Urothelium cell line (cell line): ENCODE data around the gene CYSTM1.

ENCODE experiments used
- DNase-seq: peaks from one replicate; pipeline ENCODE4 v3.0.0; 2011; ENCODE audit warnings: low spot score, mixed read lengths
- FAIRE-seq: peaks from 2 replicates; lab custom pipeline; 2011; peaks lifted over from hg19 to GRCh38; lab: Jason Lieb, UNC

Gene CYSTM1

GRCh38 chr5:140205216-140205615, 30.2 kb downstream of the CYSTM1 start:
- no peak for DNase-seq
- no peak for FAIRE-seq

GRCh38 chr5:140205952-140206351, 31.0 kb downstream of the CYSTM1 start:
- FAIRE-seq (no peak), DNase-seq (no peak)

- DNase-seq (no peak), FAIRE-seq (no peak)
Observed at GRCh38 chr5:140207250-140207964, 32.4 kb downstream of the CYSTM1 start.

GRCh38 chr5:140208065-140208464, 33.1 kb downstream of the CYSTM1 start:
- FAIRE-seq (no peak), DNase-seq (no peak)

GRCh38 chr5:140213370-140213983, 38.5 kb downstream of the CYSTM1 start:
- DNase-seq (no peak), FAIRE-seq (no peak)

- FAIRE-seq (no peak), DNase-seq (peak; percentile 63)
Observed at GRCh38 chr5:140214831-140215230, 39.8 kb downstream of the CYSTM1 start.

GRCh38 chr5:140215276-140215675, 40.3 kb downstream of the CYSTM1 start:
- DNase-seq (no peak), FAIRE-seq (no peak)

- FAIRE-seq (no peak), DNase-seq (no peak)
Observed at GRCh38 chr5:140216478-140217074, 41.6 kb downstream of the CYSTM1 start.

- DNase-seq (no peak), FAIRE-seq (no peak)
Observed at GRCh38 chr5:140217299-140218026, 42.5 kb downstream of the CYSTM1 start.

- DNase-seq = no peak
- FAIRE-seq = no peak
Observed at GRCh38 chr5:140219068-140219991, 44.3 kb downstream of the CYSTM1 start.

- DNase-seq (no peak), FAIRE-seq (no peak)
Observed at GRCh38 chr5:140220032-140220697, 45.2 kb downstream of the CYSTM1 start.

- no peak for DNase-seq
- no peak for FAIRE-seq
Observed at GRCh38 chr5:140220698-140221064, 45.7 kb downstream of the CYSTM1 start.

GRCh38 chr5:140221697-140222223, 46.8 kb downstream of the CYSTM1 start:
- no peak for FAIRE-seq
- peak; percentile 44 for DNase-seq

- DNase-seq (no peak), FAIRE-seq (no peak)
Observed at GRCh38 chr5:140222416-140222815, 47.4 kb downstream of the CYSTM1 start.

- DNase-seq (no peak), FAIRE-seq (no peak)
Observed at GRCh38 chr5:140223567-140223966, 48.6 kb downstream of the CYSTM1 start.

GRCh38 chr5:140224658-140225057, 49.7 kb downstream of the CYSTM1 start:
- FAIRE-seq = no peak

GRCh38 chr5:140225396-140225795, 50.4 kb downstream of the CYSTM1 start:
- FAIRE-seq = no peak
- no peak for DNase-seq

More at GRCh38 chr5:140224658-140225057, 49.7 kb downstream of the CYSTM1 start:
- DNase-seq = no peak

- no peak for FAIRE-seq
- DNase-seq = no peak
Observed at GRCh38 chr5:140227046-140227445, 52.1 kb downstream of the CYSTM1 start.

GRCh38 chr5:140228364-140228837, 53.4 kb downstream of the CYSTM1 start:
- FAIRE-seq = no peak

GRCh38 chr5:140230373-140230772, 55.4 kb downstream of the CYSTM1 start:
- DNase-seq (no peak), FAIRE-seq (no peak)

More at GRCh38 chr5:140228364-140228837, 53.4 kb downstream of the CYSTM1 start:
- no peak for DNase-seq
